Choroid plexus epithelial cell (primary cell): ENCODE results near the gene NOP16.

ENCODE experiments used
- DNase-seq: peaks from one replicate; pipeline ENCODE4 v3.0.0-alpha.2; 2010; ENCODE audit warnings: low read depth
- H3K4me3 ChIP-seq: 2 replicates; pipeline ENCODE4 v1.5.1; 2011; ENCODE audit warnings: low read depth, mild to moderate bottlenecking, control low read depth, low read length, moderate library complexity
- TF ChIP-seq, protein P1 (sequence below): conservative IDR thresholded peaks from 2 replicates; pipeline ENCODE4 v1.5.1; 2011; ENCODE audit warnings: low read depth, mild to moderate bottlenecking, control low read depth, inconsistent platforms, low read length, moderate library complexity

The NOP16 gene, protein sequence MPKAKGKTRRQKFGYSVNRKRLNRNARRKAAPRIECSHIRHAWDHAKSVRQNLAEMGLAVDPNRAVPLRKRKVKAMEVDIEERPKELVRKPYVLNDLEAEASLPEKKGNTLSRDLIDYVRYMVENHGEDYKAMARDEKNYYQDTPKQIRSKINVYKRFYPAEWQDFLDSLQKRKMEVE

DNA sequence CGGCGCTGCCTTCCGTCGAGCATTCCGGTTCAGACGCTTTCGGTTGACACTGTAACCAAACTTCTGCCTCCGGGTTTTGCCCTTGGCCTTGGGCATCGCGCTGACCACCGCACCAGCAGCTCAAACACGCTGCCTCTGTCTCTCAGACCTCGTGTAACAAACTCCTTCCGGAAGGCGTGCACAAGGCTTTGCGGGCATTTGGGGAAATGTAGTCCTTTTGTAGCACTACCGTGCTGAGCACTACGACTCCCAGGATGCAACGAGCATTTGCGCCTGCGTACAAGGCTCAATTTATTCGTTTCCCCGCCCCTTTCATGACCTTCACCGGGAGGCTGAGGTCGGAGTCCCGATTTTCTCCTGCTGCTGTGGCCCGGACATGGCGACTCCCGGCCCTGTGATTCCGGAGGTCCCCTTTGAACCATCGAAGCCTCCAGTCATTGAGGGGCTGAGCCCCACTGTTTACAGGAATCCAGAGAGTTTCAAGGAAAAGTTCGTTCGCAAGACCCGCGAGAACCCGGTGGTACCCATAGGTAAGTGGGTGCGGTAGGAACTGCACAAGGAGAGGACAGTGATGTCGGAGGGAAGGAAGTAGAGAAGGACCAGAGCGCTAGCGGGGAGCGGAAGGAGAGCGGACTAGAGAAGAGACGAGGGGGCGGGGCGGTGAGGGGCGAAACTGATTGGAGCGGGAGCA, at the start of gene NOP16, which contains the start of gene HIGD2A:
Gene NOP16 (minus strand): TSS at position 155 of the 691 bp plus-strand sequence. CDS start 59 bp downstream, at position 96.
Gene HIGD2A (plus strand): TSS at position 308 of the 691 bp plus-strand sequence. CDS start 69 bp downstream, at position 377.
- H3K4me3 ChIP-seq = peak within 1 kb of the TSS; percentile 92
- TF ChIP-seq, protein P1, sequence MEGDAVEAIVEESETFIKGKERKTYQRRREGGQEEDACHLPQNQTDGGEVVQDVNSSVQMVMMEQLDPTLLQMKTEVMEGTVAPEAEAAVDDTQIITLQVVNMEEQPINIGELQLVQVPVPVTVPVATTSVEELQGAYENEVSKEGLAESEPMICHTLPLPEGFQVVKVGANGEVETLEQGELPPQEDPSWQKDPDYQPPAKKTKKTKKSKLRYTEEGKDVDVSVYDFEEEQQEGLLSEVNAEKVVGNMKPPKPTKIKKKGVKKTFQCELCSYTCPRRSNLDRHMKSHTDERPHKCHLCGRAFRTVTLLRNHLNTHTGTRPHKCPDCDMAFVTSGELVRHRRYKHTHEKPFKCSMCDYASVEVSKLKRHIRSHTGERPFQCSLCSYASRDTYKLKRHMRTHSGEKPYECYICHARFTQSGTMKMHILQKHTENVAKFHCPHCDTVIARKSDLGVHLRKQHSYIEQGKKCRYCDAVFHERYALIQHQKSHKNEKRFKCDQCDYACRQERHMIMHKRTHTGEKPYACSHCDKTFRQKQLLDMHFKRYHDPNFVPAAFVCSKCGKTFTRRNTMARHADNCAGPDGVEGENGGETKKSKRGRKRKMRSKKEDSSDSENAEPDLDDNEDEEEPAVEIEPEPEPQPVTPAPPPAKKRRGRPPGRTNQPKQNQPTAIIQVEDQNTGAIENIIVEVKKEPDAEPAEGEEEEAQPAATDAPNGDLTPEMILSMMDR = no peak
- peak; percentile 99 for DNase-seq

DNA sequence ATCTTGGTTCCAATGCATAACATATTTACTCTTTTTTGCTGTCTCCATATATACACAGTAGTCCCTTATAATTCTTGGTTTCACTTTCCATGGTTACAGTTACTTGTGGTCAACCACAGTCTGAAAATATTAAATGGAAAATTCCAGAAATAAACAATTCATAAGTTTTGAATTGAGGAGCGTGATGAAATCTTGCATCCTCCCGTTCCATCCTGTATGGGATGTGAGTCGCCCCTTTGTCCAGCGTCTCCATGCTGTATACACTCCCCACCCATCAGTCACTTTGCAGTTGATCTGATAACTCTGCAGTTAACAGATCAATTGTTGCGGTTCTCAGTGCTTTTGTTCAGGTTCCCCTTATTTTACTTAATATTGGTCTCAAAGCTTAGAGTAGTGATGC, 48.3 kb upstream of the NOP16 start:
- H3K4me3 ChIP-seq = peak overlapping the region; percentile 22

DNA sequence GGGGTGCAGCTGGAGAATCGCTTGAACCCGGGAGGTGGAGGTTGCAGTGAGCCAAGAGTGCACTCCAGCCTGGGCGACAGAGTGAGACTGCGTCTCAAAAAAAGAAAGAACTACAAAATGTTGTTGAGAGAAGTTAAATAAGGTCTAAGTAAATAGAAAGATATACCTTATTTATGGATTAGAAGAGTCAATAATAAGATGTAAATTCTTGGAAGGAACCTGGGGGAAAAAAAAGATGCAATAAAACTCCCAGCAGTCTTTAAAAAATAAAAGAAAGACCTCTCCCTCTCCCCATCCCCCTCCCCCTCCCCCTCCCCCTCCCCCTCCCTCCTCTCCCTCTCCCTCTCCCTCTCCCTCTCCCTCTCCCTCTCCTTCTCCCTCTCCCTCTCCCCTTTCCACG, 44.3 kb upstream of the NOP16 start:
- no peak for DNase-seq
- no peak overlapping the region for H3K4me3 ChIP-seq
- TF ChIP-seq, protein P1 = no peak

More for the DNA sequence above, 48.3 kb upstream of the NOP16 start:
- DNase-seq = peak; percentile 57
- TF ChIP-seq, protein P1 = no peak

DNA sequence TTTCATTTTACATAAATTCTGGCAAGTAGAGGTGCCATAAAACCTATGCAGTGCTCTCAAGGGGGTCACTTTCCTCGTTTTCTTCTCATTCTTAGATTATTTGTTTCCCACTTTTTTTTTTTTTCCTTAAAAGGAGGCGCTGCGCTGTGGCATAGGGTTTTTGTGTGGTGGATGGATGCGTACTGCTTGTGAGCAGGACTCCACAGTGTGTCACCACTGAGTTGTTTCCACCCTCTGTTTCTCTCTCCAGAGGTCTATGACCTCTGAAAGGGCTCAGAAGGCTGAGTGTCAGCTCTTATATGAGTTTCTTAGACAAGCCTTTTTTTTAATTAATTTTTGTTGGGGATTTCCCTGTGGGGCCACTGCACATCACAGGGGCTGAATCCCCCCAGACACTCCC, 41.6 kb upstream of the NOP16 start:
- DNase-seq = no peak
- TF ChIP-seq, protein P1 = peak; percentile 14
- no peak overlapping the region for H3K4me3 ChIP-seq

DNA sequence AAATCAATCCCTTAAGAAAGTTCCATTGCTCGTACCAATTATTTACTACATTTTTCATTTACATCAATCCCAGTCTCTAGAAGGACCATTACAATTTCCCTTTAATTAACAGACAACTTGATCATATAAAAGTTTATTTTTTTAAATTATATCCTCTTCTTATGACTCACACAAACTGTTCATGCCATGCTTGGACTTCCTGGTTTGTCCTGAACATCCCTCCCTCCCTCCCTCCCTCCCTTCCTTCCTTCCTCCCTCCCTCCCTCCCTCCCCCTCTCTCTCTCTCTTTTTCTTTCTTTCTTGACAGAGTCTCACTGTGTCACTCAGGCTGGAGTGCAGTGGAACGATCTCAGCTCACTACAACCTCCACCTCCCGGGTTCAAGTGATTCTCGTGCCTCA, 39.6 kb upstream of the NOP16 start:
- H3K4me3 ChIP-seq = no peak overlapping the region
- no peak for DNase-seq
- TF ChIP-seq, protein P1 = no peak

DNA sequence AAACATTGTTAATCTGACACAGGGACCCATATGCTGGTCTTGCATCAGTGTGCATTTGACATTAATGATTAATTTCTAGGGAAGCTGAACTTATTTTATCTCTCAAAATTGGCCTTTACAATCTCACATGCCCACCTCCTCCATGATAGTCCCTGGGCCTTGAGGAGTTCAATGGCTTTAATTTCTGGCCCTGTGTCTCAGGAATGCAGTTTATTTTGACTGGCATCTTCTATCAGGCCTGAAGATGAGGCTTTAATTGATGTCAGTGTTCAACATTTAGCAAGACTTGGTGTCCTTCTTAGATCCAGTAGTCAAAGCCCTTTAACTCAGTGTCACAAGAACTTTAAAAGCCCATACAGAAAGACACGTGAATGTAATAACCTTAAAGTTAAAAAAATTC, 38.5 kb upstream of the NOP16 start:
- TF ChIP-seq, protein P1 = no peak
- no peak overlapping the region for H3K4me3 ChIP-seq
- no peak for DNase-seq
